ENCODE data around the gene DBET.
"Not testable (repeated sequence)": the region's sequence is repeated elsewhere in the genome, so short reads cannot be mapped to it uniquely, and the experiment has no call there.

DNA sequence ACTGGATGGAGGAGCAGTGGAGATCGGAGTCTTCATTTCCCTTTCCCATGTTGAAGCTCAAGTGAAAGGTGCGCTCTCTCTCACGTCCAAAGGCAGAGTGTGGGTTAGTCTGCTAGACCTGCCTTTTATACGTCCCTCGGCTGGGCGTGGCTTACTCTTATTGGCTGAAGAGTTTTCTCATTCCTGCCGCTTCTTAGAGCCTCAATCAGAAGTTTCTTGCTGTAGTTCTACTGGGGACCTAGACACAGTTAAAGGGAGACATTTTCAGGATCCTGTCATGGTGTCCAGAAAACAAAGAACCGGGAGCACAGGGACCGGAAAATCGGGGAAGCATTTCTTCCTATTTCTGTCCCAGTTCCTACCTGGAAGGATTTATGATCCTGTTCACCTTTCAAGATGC is 37.1 kb upstream of the DBET start, which contains the start of gene FRG2:
- not testable (repeated sequence) for TF ChIP-seq BHLHE40 (IDR thresholded peaks at IDR 0.05; ENCODE audit: low read length); ZNF776 (CRISPR knock-in tag; IDR thresholded peaks at IDR 0.05); ZC3H4 (CRISPR knock-in tag; IDR thresholded peaks at IDR 0.05; ENCODE audit: borderline replicate concordance); TBL1XR1 (IDR thresholded peaks at IDR 0.05; ENCODE audit: borderline replicate concordance, low read length, partially characterized antibody); NR1H2 (CRISPR knock-in tag; IDR thresholded peaks at IDR 0.05; ENCODE audit: borderline replicate concordance, low read depth)

All from HepG2 (cell line).